K562 (cell line): ENCODE results near the gene SPOCD1. TPM values are rescaled to one million over a fixed set of nuclear protein-coding genes. Genes with fewer than 3 reads are reported as not detected.
A peak's percentile ranks its signal among the peaks of the same experiment; 100 is the strongest.
"Not testable (repeated sequence)": the region's sequence is repeated elsewhere in the genome, so short reads cannot be mapped to it uniquely, and the experiment has no call there.

ENCODE experiments used
- ATAC-seq: fragments of 200-7000 bp; cut with Tn5 transposase; 3 replicates; pipeline ENCODE4 v1.9.1; 2020; ENCODE audit warnings: moderate library complexity
- BruUV-seq: library from RNA; stranded (reverse); fragments of 400-500 nt; replicated peaks from 2 replicates; lab custom pipeline; 2021; lab: Mats Ljungman, UMichigan
- CTCF ChIA-PET: fragments of 300-600 bp; formaldehyde crosslinking; extraction: SDS; loops from one replicate; lab custom pipeline; 2021; ENCODE audit warnings: low intra/inter-chr PET ratio; lab: Yijun Ruan, JAX
- POLR2A ChIA-PET: fragments of 300-600, 350-650 bp; sonication (Branson Sonifier 250); formaldehyde crosslinking; extraction: SDS; loops from one replicate; lab custom pipeline; 2021; ENCODE audit warnings: antibody characterized with exemption, inconsistent platforms; lab: Yijun Ruan, JAX
- DNase-seq, 4 experiments: peaks; one replicate each; pipeline versions ENCODE4 v3.0.0 to v3.0.0-alpha.2; 2011 to 2018; ENCODE audit warnings: low spot score in 3 of 4, mixed read lengths in 3 of 4; ENCODE audit errors: extremely low read depth in 1 of 4
- FAIRE-seq: peaks from 2 replicates; lab custom pipeline; 2011; peaks lifted over from hg19 to GRCh38; lab: Jason Lieb, UNC
- H2AFZ ChIP-seq: 2 replicates; pipeline ENCODE4 v1.6.0; 2011; ENCODE audit warnings: low read depth, low read length, control low read depth, inconsistent platforms
- H3K27ac ChIP-seq: fragments of 200-600 bp; 3 replicates; pipeline ENCODE4 v1.8.0; 2011; ENCODE audit warnings: low read depth, mild to moderate bottlenecking, control low read depth, inconsistent platforms, low read length, moderate library complexity, mixed read lengths; ENCODE audit errors: extremely low read depth
- H3K27me3 ChIP-seq, 2 experiments: fragments of 300-600 bp in 1 of 2; 2 replicates in 1 of 2; 3 replicates in 1 of 2; pipeline versions ENCODE4 v1.6.0 to v1.8.0; 2011; ENCODE audit warnings: inconsistent platforms in 2 of 2, low read length in 2 of 2, mild to moderate bottlenecking in 1 of 2, mixed read lengths in 1 of 2, moderate library complexity in 1 of 2; ENCODE audit not compliant: control insufficient read depth in 2 of 2, insufficient read depth in 2 of 2
- H3K36me3 ChIP-seq: fragments of 300-600 bp; 3 replicates; pipeline ENCODE4 v1.8.0; 2011; ENCODE audit warnings: mild to moderate bottlenecking, low read length, inconsistent platforms; ENCODE audit not compliant: control insufficient read depth, insufficient read depth
- H3K4me1 ChIP-seq, 2 experiments: fragments of 200-600 bp in 1 of 2; replicated peaks in 1 of 2; 2 replicates in 1 of 2; 3 replicates in 1 of 2; pipeline versions ENCODE4 v1.5.1 to v1.8.0; 2011; ENCODE audit warnings: inconsistent platforms in 2 of 2, low read length in 2 of 2, mild to moderate bottlenecking in 1 of 2, mixed read lengths in 1 of 2, moderate library complexity in 1 of 2; ENCODE audit not compliant: control insufficient read depth in 2 of 2, insufficient read depth in 2 of 2
- H3K4me2 ChIP-seq: 2 replicates; pipeline ENCODE4 v1.6.1; 2011; ENCODE audit warnings: low read length, control low read depth, inconsistent platforms, mixed read lengths; ENCODE audit not compliant: insufficient read depth
- H3K4me3 ChIP-seq: fragments of 200-600 bp; sonication (generic), shearing (Covaris generic); 2 replicates; pipeline ENCODE4 v1.5.1; 2016; ENCODE audit warnings: control low read depth, inconsistent platforms
- H3K79me2 ChIP-seq: fragments of 200-600 bp; 3 replicates; pipeline ENCODE4 v1.8.0; 2011; ENCODE audit warnings: low read length, inconsistent platforms; ENCODE audit not compliant: control insufficient read depth, insufficient read depth
- H3K9ac ChIP-seq, 2 experiments: 2 replicates each; pipeline versions ENCODE4 v1.6.0 to v1.6.1; 2011; ENCODE audit warnings: low read depth in 2 of 2, low read length in 2 of 2, control low read depth in 1 of 2, inconsistent platforms in 1 of 2, mild to moderate bottlenecking in 1 of 2, mixed read lengths in 1 of 2; ENCODE audit not compliant: insufficient read depth in 1 of 2
- H3K9me1 ChIP-seq: one replicate; pipeline ENCODE4 v1.6.0; 2011; ENCODE audit warnings: inconsistent platforms, mild to moderate bottlenecking, low read length, moderate library complexity; ENCODE audit not compliant: control insufficient read depth, insufficient read depth
- H3K9me3 ChIP-seq: replicated peaks from 2 replicates; pipeline ENCODE4 v1.5.1; 2011; ENCODE audit warnings: low read depth, low read length, inconsistent platforms; ENCODE audit not compliant: control insufficient read depth, insufficient read depth
- H4K20me1 ChIP-seq: replicated peaks from 2 replicates; pipeline ENCODE4 v1.6.1; 2011; ENCODE audit warnings: low read length, inconsistent platforms, mixed read lengths; ENCODE audit not compliant: control insufficient read depth, insufficient read depth
- ARID1B ChIP-seq: fragments of 450-650 bp; IDR thresholded peaks from 2 replicates; pipeline ENCODE4 v1.6.1; 2016; ENCODE audit warnings: antibody characterized with exemption, mild to moderate bottlenecking, inconsistent platforms
- ATF1 ChIP-seq, 2 experiments: fragments of 450-650 bp in 1 of 2; IDR thresholded peaks; 2 replicates each; pipeline ENCODE4 v1.6.1; 2016; ENCODE audit warnings: missing compliant biosample characterization in 1 of 2, missing genetic modification characterization in 1 of 2
- CEBPB ChIP-seq: fragments of 450-650 bp; IDR thresholded peaks from 2 replicates; pipeline ENCODE4 v1.6.1; 2016; ENCODE audit warnings: missing genetic modification characterization, missing compliant biosample characterization
- CEBPG ChIP-seq, 3 experiments: fragments of 200-800 bp in 1 of 3; sonication (Bioruptor generic) in 1 of 3; sonication (generic) in 1 of 3; formaldehyde crosslinking in 1 of 3; IDR thresholded peaks in 2 of 3; conservative IDR thresholded peaks in 1 of 3; 2 replicates each; pipeline versions ENCODE4 v1.6.1 to v1.8.0; 2016 to 2022; ENCODE audit warnings: missing compliant biosample characterization in 2 of 3, missing genetic modification characterization in 2 of 3, mild to moderate bottlenecking in 1 of 3, missing genetic modification reagents in 1 of 3
- CREB1 ChIP-seq, 2 experiments: sonication (generic) in 1 of 2; formaldehyde crosslinking in 1 of 2; IDR thresholded peaks; 2 replicates each; pipeline versions ENCODE4 v1.6.1 to v1.8.0; 2012 to 2022; ENCODE audit warnings: inconsistent platforms in 1 of 2, mild to moderate bottlenecking in 1 of 2, missing genetic modification reagents in 1 of 2, moderate library complexity in 1 of 2
- EHMT2 ChIP-seq: fragments of 450-650 bp; IDR thresholded peaks from 2 replicates; pipeline ENCODE4 v1.6.1; 2018; ENCODE audit warnings: antibody characterized with exemption
- SAFB2 ChIP-seq: fragments of 200-400 bp; formaldehyde crosslinking; IDR thresholded peaks from 2 replicates; pipeline ENCODE4 v1.6.1; 2018; ENCODE audit warnings: borderline replicate concordance, low read length, low read depth, moderate library complexity; ENCODE audit not compliant: severe bottlenecking
- ZFP30 ChIP-seq: fragments of 250-450 bp; sonication (Bioruptor Pico); IDR thresholded peaks from 2 replicates; pipeline ENCODE4 v1.8.0; 2022; ENCODE audit warnings: moderate library complexity, mild to moderate bottlenecking, inconsistent platforms, borderline replicate concordance
- WGBS: fragments of 100-300 bp; shearing (Covaris generic); methylation state at CpG from one replicate; pipeline ENCODE4 v1.1.6; 2016; ENCODE audit warnings: low coverage, mixed read lengths; ENCODE audit not compliant: insufficient coverage; ENCODE audit errors: missing lambda C conversion rate; 5-methylcytosine and 5-hydroxymethylcytosine counted together
- in situ Hi-C: fragments of 300-500 bp; cut with MboI; formaldehyde crosslinking; loops from 4 replicates; pipeline ENCODE4 v1.15.0; 2018; ENCODE audit warnings: inconsistent platforms, mixed read lengths
- intact Hi-C: fragments of 100-400 bp; cut with micrococcal nuclease; formaldehyde crosslinking; loops from 2 replicates; pipeline ENCODE4 v1.14.2; 2022
- polyA plus RNA-seq, 8 experiments: library from polyadenylated mRNA; depleted of rRNA in 4 of 8; stranded (reverse) in 5 of 8; unstranded in 3 of 8; fragments of >200 nt; fragmentation: Nextera tagmentation in 2 of 8; fragmentation: Illumina TruSeq in 1 of 8; extraction: Ambion mirVana in 2 of 8; extraction: Trizol in 1 of 8; gene quantifications; 2 replicates each; pipeline versions ENCODE4 v1.2.1 to v1.2.3, GENCODE V29; 2011 to 2014; ENCODE audit warnings: inconsistent platforms in 1 of 8, missing spikeins in 1 of 8
- total RNA-seq, 7 experiments: library from RNA; depleted of rRNA in 6 of 7; stranded (reverse); fragments of >200 nt in 6 of 7; fragmentation: Illumina TruSeq in 2 of 7; extraction: Trizol in 2 of 7; gene quantifications; 2 replicates each; pipeline versions ENCODE4 v1.2.1 to v1.2.3, GENCODE V29; 2011 to 2021; ENCODE audit warnings: low replicate concordance in 1 of 7

Gene SPOCD1
- total and polyA plus RNA-seq, 9 of the 15 experiments (the other 6 are each of a cell fraction or from before 2014, with no cell fraction given), result 0.03 to 0.71 (median 0.26) TPM; not detected in 1

- FAIRE-seq (peak; percentile 26), ATAC-seq (no peak)
Measured at GRCh38 chr1:31818206-31818605, 2.4 kb upstream of the SPOCD1 start.

GRCh38 chr1:31816947-31817346 lies 1.1 kb upstream of the SPOCD1 start:
- H3K4me3 ChIP-seq, BruUV-seq, ATAC-seq, H4K20me1 ChIP-seq, H3K4me2 ChIP-seq, H3K27ac ChIP-seq, H3K9ac ChIP-seq, H3K9me3 ChIP-seq, H3K36me3 ChIP-seq, H3K9me1 ChIP-seq, FAIRE-seq, in situ Hi-C loops, H3K79me2 ChIP-seq, H2AFZ ChIP-seq, DNase-seq, H3K27me3 ChIP-seq: not testable (repeated sequence)
- ChIA-PET POLR2A (interaction anchor here (1.1 to 2.3 kb wide), 2 partner anchors 19 to 147 kb away, joined by 3 to 6 read pairs; no protein-coding TSS in a partner anchor), CTCF (interaction anchor here (0.6 to 3.3 kb wide), 2 partner anchors 147 to 430 kb away, joined by 3 to 20 read pairs; partner anchors contain the start of gene FAM167B)
- WGBS, result 81% methylated on average over 8 of the region's 8 CpGs
- peaks cover 10 to 21% of the 10 kb centered on the region in 2 experiments; a peak in 4 of 5 replicates for H3K4me1 ChIP-seq
- intact Hi-C loops, result loop anchor here (1.0 to 10.0 kb wide), 3 partner anchors 120 to 248 kb away; partner anchors contain the start of gene PTP4A2

More at GRCh38 chr1:31818206-31818605, 2.4 kb upstream of the SPOCD1 start:
- H3K9ac ChIP-seq, result 0 out of 4 replicates have a peak overlapping the region, but pooled peaks of 1 of the 2 experiments have one; percentile 13
- TF ChIP-seq ZFP30 (CRISPR knock-in tag) (no peak), ATF1 (CRISPR knock-in tag; IDR thresholded peaks at IDR 0.05) (no peak), ATF1 (tag; IDR thresholded peaks at IDR 0.05) (0 out of 2 replicates have a peak, but pooled peaks have one; percentile 26), CEBPG (CRISPR knock-in tag; IDR thresholded peaks at IDR 0.05) (0 out of 2 replicates have a peak, but pooled peaks have one; percentile 39), CEBPG (tag; conservative IDR thresholded peaks at IDR 0.05 in 1 of 2, IDR thresholded peaks at IDR 0.05 in 1 of 2) (peak; percentile 58 to 81), CREB1 (IDR thresholded peaks at IDR 0.05) (no peak), CREB1 (CRISPR knock-in tag; IDR thresholded peaks at IDR 0.05) (peak; percentile 17; the same call in 1 of the 2 replicates), EHMT2 (peak; percentile 35; the same call in 1 of the 2 replicates), CEBPB (peak; percentile 71), SAFB2 (no peak), ARID1B (no peak)
- ChIA-PET POLR2A (interaction anchor here (1.1 to 1.7 kb wide), 2 partner anchors 9 to 120 kb away, joined by 3 to 7 read pairs; partner anchors contain the start of gene PTP4A2), CTCF (interaction anchor here (3.3 kb wide), 1 partner anchor 146 kb away, joined by 20 read pairs; no protein-coding TSS in a partner anchor)
- peaks cover 10 to 21% of the 10 kb centered on the region in 2 experiments; a peak in 4 of 5 replicates for H3K4me1 ChIP-seq
- no peaks in the 10 kb centered on the region for H3K9me1 ChIP-seq
- no peaks in the 10 kb centered on the region for H3K9me3 ChIP-seq
- H3K79me2 ChIP-seq, result no peaks in the 10 kb centered on the region
- no peak overlapping the region for H3K4me3 ChIP-seq
- H3K36me3 ChIP-seq, result no peaks in the 10 kb centered on the region
- no peak for DNase-seq
- in situ Hi-C loops, result no loop called here
- H2AFZ ChIP-seq, result peak overlapping the region; percentile 50
- no peaks in the 10 kb centered on the region for H3K27me3 ChIP-seq
- no peak overlapping the region for H3K27ac ChIP-seq
- no TSS peak for BruUV-seq
- no peak overlapping the region for H3K4me2 ChIP-seq
- WGBS, result 75% methylated on average over 1 of the region's 1 CpG
- intact Hi-C loops, result loop anchor here (5.0 to 10.0 kb wide), 2 partner anchors 119 to 247 kb away; partner anchors contain the start of gene PTP4A2
- no peaks in the 10 kb centered on the region for H4K20me1 ChIP-seq
